ENCODE measurements around the gene CD14. TPM values are rescaled to one million over a fixed set of nuclear protein-coding genes. Genes with fewer than 3 reads are reported as not detected.

Gene CD14
- total RNA-seq, 1 experiment from 2014 or later: 0.13 TPM

GRCh38 chr5:140590861-140591260, 42.1 kb downstream of the CD14 start:
- H3K23ac ChIP-seq (ENCODE audit: insufficient read length, low read depth, low read length): no peak overlapping the region
- no CpG with 5 or more reads among the region's 7 CpGs for WGBS (ENCODE audit: extremely low coverage, insufficient read length, low lambda C conversion rate)
- no peak overlapping the region for H2BK12ac ChIP-seq (ENCODE audit: insufficient read length, low read depth, low read length)
- no peaks in the 10 kb centered on the region for H3K79me2 ChIP-seq (ENCODE audit: insufficient read depth, low read length)
- H2BK5ac ChIP-seq (ENCODE audit: insufficient read length, low read length): no peak overlapping the region
- H3K4me3 Mint-ChIP-seq: no peak overlapping the region
- no peak overlapping the region for H2AFZ ChIP-seq (ENCODE audit: low read length)
- H3K9me3 ChIP-seq (ENCODE audit: control insufficient read depth, low read depth, low read length): no peaks in the 10 kb centered on the region
- H4K91ac ChIP-seq (ENCODE audit: insufficient read length, low read depth, low read length): no peak overlapping the region
- H3K23me2 ChIP-seq (ENCODE audit: insufficient read length, low read depth, low read length, poor library complexity, severe bottlenecking): no peaks in the 10 kb centered on the region
- no peak overlapping the region for H3K4me2 ChIP-seq (ENCODE audit: insufficient read depth, insufficient read length, low read length)
- no peak overlapping the region for H3K56ac ChIP-seq (ENCODE audit: insufficient read length, low read depth, low read length)
- H2BK120ac ChIP-seq (ENCODE audit: low read depth, low read length, poor library complexity, severe bottlenecking): no peak overlapping the region
- peaks cover 2% of the 10 kb centered on the region for H3K27me3 Mint-ChIP-seq (ENCODE audit: low read depth)
- TF ChIP-seq CTCF (conservative IDR thresholded peaks at IDR 0.05): no peak
- no peaks in the 10 kb centered on the region for H3K79me1 ChIP-seq (ENCODE audit: insufficient read depth, low read depth, low read length, poor library complexity, severe bottlenecking)
- no peak overlapping the region for H3K4ac ChIP-seq (ENCODE audit: low read depth, low read length)
- H3K4me1 Mint-ChIP-seq: peaks cover 5 to 6% of the 10 kb centered on the region in 2 experiments
- no peak overlapping the region for H4K5ac ChIP-seq (ENCODE audit: insufficient read length, low read depth, low read length)
- H4K20me1 ChIP-seq (ENCODE audit: control insufficient read depth, insufficient read depth, insufficient read length): no peaks in the 10 kb centered on the region
- no peak overlapping the region for H3K27ac ChIP-seq (ENCODE audit: insufficient read length, low read depth, low read length)
- H3K27ac Mint-ChIP-seq: no peak overlapping the region
- H3K9me3 Mint-ChIP-seq: no peaks in the 10 kb centered on the region; a peak in 2 of 5 replicates
- H3K18ac ChIP-seq (ENCODE audit: insufficient read length, low read depth, low read length): no peak overlapping the region
- no peak overlapping the region for H3K14ac ChIP-seq (ENCODE audit: insufficient read depth, low read length)
- H3T11ph ChIP-seq (ENCODE audit: low read length): no peak overlapping the region
- no peak overlapping the region for H2AK5ac ChIP-seq (ENCODE audit: insufficient read length, low read length)
- no peak overlapping the region for H2BK15ac ChIP-seq (ENCODE audit: low read depth, low read length)
- H4K8ac ChIP-seq (replicated peaks; ENCODE audit: insufficient read length, low read depth, low read length): no peak overlapping the region
- H3K36me3 Mint-ChIP-seq (ENCODE audit: insufficient read depth in 1 of 3, low read depth in 3 of 3): no peaks in the 10 kb centered on the region
- no peak overlapping the region for H2BK20ac ChIP-seq (ENCODE audit: low read depth, low read length, poor library complexity, severe bottlenecking)
- no peak for DNase-seq
- no peak overlapping the region for H3K9ac ChIP-seq (ENCODE audit: extremely low read depth, insufficient read length, low read length)
- no peaks in the 10 kb centered on the region for H3K4me1 ChIP-seq (ENCODE audit: insufficient read depth, low read length)
- no peaks in the 10 kb centered on the region for H3K27me3 ChIP-seq (ENCODE audit: insufficient read depth, low read length)

Measured in H9 (cell line).